ENCODE measurements around the gene EN2.

The EN2 gene

GRCh38 chr7:155464183-155464582 is 6.3 kb downstream of the EN2 start:
- no peak for DNase-seq (ENCODE audit: low read depth)

DNA sequence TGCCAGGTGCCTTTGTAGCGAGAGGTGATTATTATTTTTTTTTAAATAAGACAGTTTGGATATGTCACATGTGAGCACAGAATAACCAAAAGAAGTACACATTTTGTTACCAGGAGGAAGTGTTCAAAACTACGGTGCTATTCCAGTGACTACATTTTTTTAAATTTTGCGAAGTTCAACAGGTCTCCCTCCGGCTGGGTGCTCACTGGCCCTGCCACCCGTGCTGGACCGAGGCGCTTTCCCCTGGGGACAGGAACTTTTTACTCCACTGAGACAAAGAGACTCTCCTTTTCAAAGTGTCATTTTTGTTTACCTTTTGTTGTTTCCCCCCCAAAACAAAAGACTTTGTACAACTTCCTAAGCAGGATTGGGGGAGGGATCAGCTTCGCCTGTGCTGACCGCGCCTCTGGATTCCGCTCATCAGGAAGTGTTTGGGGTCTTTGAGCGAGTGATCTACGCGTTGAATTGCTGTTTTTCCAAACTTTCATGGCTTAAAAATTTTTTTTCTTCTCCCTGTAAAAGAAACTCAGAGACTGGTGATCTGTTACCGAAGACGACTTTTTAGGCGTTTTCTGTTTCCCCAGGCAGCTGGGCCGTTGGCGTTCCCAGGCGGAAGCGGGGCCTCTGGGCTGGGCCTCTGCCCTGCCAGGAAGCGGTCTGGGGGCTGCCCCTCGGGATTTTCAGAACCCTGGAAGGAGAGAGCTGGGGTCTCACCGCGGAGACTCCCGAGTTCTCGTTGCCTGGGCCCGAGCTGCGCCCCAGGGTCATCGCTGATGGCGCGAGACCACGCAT is 7.2 kb downstream of the EN2 start:
- no peak for DNase-seq (ENCODE audit: low read depth)

DNA sequence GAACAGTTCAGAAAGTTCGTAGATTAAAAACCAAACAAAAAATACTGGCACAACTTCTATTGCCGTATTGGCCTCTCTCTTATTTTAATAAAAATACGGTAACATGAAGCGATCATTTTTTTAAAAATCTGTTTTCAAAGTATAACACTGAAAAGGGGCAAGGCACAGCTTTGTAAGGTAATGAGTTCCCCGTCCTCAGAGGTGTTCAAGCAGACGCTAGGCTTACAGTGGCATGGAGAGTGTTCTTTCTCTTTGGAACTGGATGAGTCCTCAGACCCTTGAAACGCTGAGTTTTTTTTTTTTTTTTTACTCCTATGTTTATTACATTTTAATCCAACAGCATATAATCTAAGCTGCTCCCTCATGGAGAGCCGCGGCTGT is 7.8 kb downstream of the EN2 start:
- no peak for DNase-seq (ENCODE audit: low read depth)

GRCh38 chr7:155466142-155466813 is 8.3 kb downstream of the EN2 start:
- DNase-seq (ENCODE audit: low read depth) = no peak

- DNase-seq (ENCODE audit: low read depth) = no peak
Observed at GRCh38 chr7:155466814-155467733, 9.1 kb downstream of the EN2 start.

DNA sequence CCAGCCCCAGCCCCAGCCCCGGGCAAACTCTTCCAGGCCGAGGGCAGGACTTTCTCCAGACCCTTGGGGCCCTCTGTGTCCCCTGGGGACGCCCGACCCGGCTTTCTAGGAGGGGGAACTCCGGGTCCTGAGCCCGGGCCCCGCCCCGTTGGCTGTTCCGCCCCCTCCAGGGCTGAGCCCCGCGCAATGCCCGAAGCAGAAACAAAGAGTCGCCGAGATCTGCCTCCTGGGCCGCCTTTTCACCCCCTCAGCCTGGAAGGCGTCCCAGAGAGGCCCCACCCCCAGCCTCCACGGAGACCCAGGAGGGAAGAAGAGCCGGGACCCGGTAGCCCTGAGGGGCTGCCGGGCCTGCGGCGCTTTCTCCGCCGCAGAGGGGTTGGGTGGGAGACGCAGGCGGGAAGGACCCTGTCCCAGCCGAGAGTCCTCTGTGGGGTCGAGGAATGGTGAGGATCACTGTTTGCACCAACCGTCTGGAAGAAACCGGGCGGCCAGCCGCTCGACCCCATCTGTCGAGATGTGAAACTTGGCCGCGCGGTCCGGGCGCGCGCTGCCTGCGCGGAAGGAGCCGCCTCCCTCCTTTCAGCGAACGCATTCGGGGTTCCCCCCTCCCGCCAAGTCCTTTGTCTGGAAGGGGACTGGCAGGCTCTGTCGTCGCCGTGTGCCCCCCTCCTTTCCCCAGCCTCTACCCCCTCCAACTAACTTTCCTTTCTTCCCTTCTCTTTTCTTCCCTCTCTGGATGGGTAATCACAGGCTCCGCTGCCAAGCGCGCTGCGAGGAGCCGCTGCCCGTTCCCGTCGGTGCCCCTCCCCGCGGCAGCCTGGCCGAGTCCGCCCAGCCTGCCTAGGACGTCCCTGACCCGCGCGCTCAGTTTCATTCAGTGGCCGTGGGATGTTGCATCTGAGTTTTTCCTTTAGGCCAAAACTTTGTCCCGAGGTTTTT is 10.2 kb downstream of the EN2 start:
- no peak for DNase-seq (ENCODE audit: low read depth)

DNA sequence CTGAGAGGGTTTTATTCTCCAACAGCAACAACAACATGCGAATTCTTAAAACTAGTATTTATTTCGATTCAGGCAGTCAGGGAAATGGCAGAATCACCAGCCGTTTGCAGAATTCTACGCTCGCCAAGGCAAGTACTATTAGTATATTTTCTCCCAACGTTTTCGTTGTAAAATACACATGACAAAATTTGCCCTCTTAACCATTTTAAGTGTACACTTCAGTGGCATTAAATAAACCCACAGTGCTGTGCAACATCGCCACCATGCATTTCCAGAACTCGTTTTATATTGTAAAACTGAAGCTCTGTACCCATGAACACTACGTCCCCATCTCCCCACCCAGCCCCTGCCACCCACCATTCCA is 10.8 kb downstream of the EN2 start:
- DNase-seq (ENCODE audit: low read depth) = no peak

- DNase-seq (ENCODE audit: low read depth) = no peak
Observed at GRCh38 chr7:155469311-155470185, 11.6 kb downstream of the EN2 start.

DNA sequence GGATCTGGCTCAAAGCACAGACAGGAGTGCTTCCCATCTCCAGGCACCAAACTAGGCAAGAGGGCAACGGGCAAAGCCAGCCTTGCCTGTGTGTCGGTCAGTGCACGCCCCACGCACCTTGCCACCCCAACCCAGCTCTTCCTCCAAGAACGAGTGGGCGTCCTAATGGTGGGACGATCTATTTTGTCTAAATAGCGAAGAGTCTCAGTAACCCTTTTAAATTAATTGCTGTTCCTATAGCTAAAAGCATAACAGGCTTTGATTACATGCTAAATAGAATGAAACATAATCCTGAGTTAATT is 12.2 kb downstream of the EN2 start:
- DNase-seq (ENCODE audit: low read depth) = no peak

DNA sequence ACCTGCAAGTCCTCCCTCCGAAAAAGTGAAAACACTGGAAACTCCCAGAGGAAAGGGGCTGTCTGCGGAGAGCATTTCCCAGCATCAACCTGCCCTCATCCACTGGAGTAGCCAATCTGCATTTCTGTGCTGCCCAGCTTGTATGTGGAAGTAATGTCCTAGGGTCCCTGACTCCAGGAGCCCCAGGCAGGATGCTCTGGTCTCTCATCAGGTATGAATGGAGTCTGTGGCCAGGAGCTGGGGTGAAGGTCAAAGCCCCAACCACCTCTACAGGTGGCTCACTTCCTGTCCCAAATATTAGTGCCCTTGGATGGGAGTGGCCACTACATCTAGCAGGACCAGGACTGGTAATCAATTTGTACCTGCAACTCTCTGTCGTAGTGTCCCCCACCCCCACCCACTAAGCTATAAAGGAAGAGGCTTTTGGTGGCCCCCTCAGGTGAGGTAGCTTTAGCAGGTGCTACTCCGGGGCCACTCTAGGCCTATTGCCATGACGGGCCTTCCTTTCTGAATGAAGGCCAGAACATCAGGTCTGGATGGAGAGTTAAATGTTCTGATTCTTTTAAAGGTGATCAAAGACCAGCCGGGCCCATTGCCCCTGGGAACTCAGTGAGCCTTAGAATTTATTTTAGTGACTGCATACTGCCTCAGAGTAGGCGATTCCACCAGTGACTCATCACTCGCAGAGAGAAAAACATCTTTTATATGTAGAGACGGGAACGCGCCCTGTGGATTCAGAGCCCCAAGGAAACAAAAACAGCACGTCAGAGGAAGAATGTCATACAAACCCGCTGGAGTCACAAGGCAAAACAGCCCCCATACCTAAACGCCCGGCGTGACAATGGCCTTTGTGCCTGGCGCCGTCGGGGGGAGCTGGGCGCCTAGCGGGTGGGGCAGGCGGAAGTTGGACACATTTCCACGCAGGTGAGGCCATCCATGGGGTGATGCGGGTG is 13.0 kb downstream of the EN2 start:
- DNase-seq (ENCODE audit: low read depth) = no peak

- DNase-seq (ENCODE audit: low read depth) = no peak
Observed at GRCh38 chr7:155471718-155472117, 13.8 kb downstream of the EN2 start.

- no peak for DNase-seq (ENCODE audit: low read depth)
Observed at GRCh38 chr7:155477476-155477875, 19.5 kb downstream of the EN2 start.

DNA sequence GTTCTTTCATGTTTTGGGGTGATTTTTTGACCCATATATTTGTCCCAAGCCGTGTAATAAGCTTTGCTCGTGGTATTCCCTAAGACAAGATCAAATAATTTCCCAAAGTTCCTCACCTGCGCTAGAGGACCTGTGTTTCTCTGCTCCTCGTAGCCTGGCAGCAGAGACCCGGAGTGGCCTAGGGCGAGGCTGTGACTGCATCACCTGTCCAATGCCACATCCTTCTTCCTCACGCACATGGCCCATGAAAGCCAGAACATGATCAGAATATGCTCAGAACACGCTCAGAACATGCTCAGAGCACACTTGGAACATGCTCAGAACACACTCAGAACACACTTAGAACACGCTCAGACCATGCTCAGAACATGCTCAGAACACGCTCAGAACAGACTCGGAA is 23.8 kb downstream of the EN2 start:
- DNase-seq (ENCODE audit: low read depth) = no peak

DNA sequence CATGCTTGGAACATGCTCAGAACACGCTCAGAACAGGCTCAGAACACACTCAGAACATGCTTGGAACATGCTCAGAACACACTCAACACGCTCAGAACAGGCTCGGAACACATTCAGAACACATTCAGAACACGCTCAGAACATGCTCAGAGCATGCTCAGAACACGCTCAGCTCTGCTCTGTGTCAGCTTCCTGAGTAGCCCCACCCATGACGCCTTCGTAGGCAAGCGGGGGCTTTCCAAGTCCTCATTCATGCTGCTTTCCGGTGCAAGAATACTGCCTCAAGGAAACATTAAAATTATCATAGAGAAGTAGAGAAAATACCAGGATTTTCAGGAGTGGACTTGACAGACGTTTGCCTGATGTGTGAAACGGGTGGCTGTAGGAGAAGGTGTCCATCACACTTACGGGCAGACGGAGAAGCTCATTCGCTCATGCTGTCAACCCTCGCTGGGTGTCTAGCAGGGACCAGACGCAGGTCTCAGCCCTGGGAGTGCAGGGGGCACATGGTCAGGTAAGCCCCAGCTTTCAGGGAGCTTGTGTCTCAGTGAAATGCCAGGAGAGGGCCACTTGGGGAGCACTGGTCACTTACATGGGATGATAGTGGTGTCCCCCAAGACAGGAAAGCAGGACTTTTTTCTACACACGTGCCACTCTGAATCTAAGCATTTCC is 24.7 kb downstream of the EN2 start:
- DNase-seq (ENCODE audit: low read depth) = no peak

- DNase-seq (ENCODE audit: low read depth) = no peak
Observed at GRCh38 chr7:155483245-155483644, 25.3 kb downstream of the EN2 start.

DNA sequence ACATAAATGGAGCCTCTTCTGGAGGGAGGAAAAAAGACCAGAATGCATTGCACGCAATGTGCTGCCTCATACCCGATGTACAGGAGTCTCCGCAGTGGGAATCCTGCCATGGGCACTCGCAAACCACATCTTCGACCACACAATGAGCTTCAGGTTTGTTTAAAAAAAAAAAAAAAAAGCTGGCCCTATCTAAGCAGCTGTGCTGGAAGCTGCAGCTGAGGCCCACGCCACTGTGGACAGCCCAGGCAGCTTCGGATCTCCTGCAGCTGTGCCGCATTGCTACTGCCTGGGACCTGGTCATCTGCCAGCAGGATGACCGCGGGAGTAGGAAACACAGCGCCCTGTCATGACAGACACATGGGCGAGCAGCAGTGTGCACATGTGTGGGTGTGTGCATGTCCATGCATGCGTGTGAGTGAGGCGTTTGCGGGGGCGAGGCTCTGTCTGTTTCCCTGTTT is 26.0 kb downstream of the EN2 start:
- DNase-seq (ENCODE audit: low read depth) = no peak

GRCh38 chr7:155484483-155485399 is 26.8 kb downstream of the EN2 start:
- DNase-seq (ENCODE audit: low read depth) = no peak

Data from amniotic epithelial cell (primary cell).